IMR-90 (cell line): ENCODE measurements around the gene SGCA.

Experiments used
- BHLHE40 ChIP-seq: fragments of 150-350 bp; IDR thresholded peaks from 2 replicates; pipeline ENCODE4 v1.6.1; 2016; ENCODE audit warnings: mild to moderate bottlenecking, low read depth, low read length
- CEBPB ChIP-seq: IDR thresholded peaks from 2 replicates; pipeline ENCODE4 v1.6.1; 2012; ENCODE audit warnings: low read depth, low read length, improper control_type of control experiment
- FOS ChIP-seq: fragments of 150-350 bp; IDR thresholded peaks from 2 replicates; pipeline ENCODE4 v1.6.1; 2016; ENCODE audit warnings: low read depth, low read length
- NFE2L2 ChIP-seq: fragments of 150-350 bp; IDR thresholded peaks from 2 replicates; pipeline ENCODE4 v1.6.1; 2016; ENCODE audit warnings: low read depth, mild to moderate bottlenecking, low read length
- POLR2A ChIP-seq: IDR thresholded peaks from 2 replicates; pipeline ENCODE4 v1.6.1; 2012; ENCODE audit warnings: mild to moderate bottlenecking, low read depth, low read length
- RAD21 ChIP-seq: IDR thresholded peaks from 2 replicates; pipeline ENCODE4 v1.6.1; 2012; ENCODE audit warnings: low read length, improper control_type of control experiment
- RCOR1 ChIP-seq: IDR thresholded peaks from 2 replicates; pipeline ENCODE4 v1.6.1; 2012; ENCODE audit warnings: mild to moderate bottlenecking, low read length, improper control_type of control experiment; ENCODE audit not compliant: insufficient replicate concordance
- RFX5 ChIP-seq: IDR thresholded peaks from 2 replicates; pipeline ENCODE4 v1.8.0; 2012; ENCODE audit warnings: low read depth, mild to moderate bottlenecking, low read length, moderate library complexity
- SMC3 ChIP-seq: fragments of 150-350 bp; IDR thresholded peaks from 2 replicates; pipeline ENCODE4 v1.6.1; 2016; ENCODE audit warnings: low read depth, mild to moderate bottlenecking, antibody characterized with exemption, low read length, moderate library complexity
- TF ChIP-seq, protein P1 (sequence below): fragments of 150-350 bp; IDR thresholded peaks from 2 replicates; pipeline ENCODE4 v1.6.1; 2017; ENCODE audit warnings: mild to moderate bottlenecking, antibody characterized with exemption, low read length, low read depth
- TF ChIP-seq, protein P2 (sequence below): conservative IDR thresholded peaks from 2 replicates; pipeline ENCODE4 v1.5.1; 2012; ENCODE audit warnings: mild to moderate bottlenecking, low read depth, low read length, improper control_type of control experiment
- TF ChIP-seq, protein P3 (sequence below): fragments of 150-350 bp; IDR thresholded peaks from 2 replicates; pipeline ENCODE4 v1.6.1; 2016; ENCODE audit warnings: low read depth, mild to moderate bottlenecking, low read length, moderate library complexity, borderline replicate concordance

DNA sequence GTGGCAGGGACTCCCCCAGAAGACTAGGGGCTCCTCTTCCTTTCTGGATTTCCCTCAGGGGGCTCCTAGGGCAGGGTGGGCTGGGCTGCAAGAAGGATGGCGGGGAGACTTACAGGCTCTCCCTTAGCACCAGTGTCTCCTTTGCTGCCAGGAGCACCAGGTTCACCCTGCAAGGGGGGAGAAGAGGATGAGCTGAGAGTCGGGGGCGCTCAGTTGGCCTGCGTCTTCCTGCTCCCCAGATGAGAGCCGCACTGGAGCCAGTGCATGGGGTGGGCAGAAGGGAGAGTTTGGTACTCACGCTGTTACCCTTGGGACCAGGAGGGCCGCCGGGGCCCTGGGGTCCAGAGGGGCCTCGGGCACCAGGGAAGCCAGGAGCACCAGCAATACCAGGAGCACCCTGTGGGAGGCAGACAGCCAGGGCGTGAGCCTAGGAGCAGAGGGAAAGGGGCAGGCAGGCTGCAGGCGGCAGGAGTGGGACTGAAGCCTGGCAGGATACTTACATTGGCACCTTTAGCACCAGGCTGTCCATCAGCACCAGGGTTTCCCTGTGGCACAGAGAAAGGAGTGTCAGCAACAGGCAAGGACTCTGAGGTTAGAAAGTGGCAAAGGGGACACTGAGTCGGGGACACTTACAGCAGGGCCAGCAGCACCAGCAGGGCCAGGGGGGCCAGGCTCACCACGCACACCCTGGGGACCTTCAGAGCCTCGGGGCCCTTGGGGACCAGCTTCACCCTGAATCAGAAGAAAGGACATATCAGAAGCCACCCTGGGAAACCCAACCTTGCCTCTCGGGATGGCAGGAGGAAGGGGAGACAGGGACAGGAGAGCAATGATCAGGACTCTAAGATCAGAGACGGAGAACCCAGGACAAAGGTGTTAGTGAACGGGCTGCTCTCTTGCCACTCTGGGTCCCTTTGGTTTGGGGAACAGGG is 29.4 kb downstream of the SGCA start:
- TF ChIP-seq, protein P1, sequence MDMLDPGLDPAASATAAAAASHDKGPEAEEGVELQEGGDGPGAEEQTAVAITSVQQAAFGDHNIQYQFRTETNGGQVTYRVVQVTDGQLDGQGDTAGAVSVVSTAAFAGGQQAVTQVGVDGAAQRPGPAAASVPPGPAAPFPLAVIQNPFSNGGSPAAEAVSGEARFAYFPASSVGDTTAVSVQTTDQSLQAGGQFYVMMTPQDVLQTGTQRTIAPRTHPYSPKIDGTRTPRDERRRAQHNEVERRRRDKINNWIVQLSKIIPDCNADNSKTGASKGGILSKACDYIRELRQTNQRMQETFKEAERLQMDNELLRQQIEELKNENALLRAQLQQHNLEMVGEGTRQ: no peak
- no peak for TF ChIP-seq POLR2A
- TF ChIP-seq RCOR1: no peak
- TF ChIP-seq, protein P2, sequence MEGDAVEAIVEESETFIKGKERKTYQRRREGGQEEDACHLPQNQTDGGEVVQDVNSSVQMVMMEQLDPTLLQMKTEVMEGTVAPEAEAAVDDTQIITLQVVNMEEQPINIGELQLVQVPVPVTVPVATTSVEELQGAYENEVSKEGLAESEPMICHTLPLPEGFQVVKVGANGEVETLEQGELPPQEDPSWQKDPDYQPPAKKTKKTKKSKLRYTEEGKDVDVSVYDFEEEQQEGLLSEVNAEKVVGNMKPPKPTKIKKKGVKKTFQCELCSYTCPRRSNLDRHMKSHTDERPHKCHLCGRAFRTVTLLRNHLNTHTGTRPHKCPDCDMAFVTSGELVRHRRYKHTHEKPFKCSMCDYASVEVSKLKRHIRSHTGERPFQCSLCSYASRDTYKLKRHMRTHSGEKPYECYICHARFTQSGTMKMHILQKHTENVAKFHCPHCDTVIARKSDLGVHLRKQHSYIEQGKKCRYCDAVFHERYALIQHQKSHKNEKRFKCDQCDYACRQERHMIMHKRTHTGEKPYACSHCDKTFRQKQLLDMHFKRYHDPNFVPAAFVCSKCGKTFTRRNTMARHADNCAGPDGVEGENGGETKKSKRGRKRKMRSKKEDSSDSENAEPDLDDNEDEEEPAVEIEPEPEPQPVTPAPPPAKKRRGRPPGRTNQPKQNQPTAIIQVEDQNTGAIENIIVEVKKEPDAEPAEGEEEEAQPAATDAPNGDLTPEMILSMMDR: peak; percentile 37; the same call in 1 of the 2 replicates
- TF ChIP-seq, protein P3, sequence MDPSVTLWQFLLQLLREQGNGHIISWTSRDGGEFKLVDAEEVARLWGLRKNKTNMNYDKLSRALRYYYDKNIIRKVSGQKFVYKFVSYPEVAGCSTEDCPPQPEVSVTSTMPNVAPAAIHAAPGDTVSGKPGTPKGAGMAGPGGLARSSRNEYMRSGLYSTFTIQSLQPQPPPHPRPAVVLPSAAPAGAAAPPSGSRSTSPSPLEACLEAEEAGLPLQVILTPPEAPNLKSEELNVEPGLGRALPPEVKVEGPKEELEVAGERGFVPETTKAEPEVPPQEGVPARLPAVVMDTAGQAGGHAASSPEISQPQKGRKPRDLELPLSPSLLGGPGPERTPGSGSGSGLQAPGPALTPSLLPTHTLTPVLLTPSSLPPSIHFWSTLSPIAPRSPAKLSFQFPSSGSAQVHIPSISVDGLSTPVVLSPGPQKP: no peak
- no peak for TF ChIP-seq RFX5
- 0 out of 2 replicates have a peak, but pooled peaks have one; percentile 28 for TF ChIP-seq SMC3
- TF ChIP-seq CEBPB: no peak
- TF ChIP-seq RAD21: 0 out of 2 replicates have a peak, but pooled peaks have one; percentile 13
- TF ChIP-seq NFE2L2: no peak
- TF ChIP-seq BHLHE40: no peak
- TF ChIP-seq FOS: no peak
